Measurements from ENCODE around the gene TNRC6B.

DNA sequence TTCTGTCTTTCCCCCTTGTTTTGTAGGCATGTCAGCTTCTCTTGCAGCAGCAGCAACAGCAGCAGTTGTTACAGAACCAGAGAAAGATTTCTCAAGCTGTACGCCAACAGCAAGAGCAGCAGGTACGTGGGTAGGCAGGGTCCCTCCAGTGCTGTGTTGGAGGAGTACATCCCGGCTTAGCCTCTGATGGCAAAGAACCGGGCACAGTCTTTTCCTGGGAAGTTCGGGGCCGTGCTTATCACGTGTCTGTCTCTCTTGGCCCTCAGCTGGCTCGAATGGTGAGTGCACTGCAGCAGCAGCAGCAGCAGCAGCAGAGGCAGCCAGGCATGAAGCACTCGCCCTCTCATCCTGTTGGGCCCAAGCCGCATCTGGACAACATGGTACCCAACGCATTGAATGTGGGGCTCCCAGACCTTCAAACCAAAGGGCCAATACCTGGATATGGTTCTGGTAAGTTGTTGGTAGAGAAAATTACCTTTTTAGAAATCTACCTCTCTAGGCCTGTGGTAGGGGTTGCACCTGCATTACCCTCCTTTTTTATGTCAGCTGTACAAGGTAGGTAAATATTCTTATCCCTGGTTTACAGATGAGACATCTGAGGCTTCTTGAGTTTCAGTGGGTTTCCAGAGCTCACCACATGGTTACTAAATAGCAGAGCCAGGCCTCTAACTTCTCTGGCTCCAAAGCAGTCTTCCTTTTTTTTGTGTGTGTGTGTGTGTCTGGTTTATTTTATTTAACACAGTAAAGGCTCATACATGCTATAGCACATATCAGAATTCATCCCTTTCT, 123.4 kb downstream of the TNRC6B start:
- TF ChIP-seq SMC3 (IDR thresholded peaks at IDR 0.05; ENCODE audit: low read length) (no peak), ZFX (CRISPR knock-in tag; IDR thresholded peaks at IDR 0.05; ENCODE audit: low read depth) (no peak), STAT5B (CRISPR knock-in tag; IDR thresholded peaks at IDR 0.05) (no peak), ZNF7 (CRISPR knock-in tag; IDR thresholded peaks at IDR 0.05) (no peak)
- TF ChIP-seq, protein P1, sequence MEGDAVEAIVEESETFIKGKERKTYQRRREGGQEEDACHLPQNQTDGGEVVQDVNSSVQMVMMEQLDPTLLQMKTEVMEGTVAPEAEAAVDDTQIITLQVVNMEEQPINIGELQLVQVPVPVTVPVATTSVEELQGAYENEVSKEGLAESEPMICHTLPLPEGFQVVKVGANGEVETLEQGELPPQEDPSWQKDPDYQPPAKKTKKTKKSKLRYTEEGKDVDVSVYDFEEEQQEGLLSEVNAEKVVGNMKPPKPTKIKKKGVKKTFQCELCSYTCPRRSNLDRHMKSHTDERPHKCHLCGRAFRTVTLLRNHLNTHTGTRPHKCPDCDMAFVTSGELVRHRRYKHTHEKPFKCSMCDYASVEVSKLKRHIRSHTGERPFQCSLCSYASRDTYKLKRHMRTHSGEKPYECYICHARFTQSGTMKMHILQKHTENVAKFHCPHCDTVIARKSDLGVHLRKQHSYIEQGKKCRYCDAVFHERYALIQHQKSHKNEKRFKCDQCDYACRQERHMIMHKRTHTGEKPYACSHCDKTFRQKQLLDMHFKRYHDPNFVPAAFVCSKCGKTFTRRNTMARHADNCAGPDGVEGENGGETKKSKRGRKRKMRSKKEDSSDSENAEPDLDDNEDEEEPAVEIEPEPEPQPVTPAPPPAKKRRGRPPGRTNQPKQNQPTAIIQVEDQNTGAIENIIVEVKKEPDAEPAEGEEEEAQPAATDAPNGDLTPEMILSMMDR (CRISPR knock-in tag; IDR thresholded peaks at IDR 0.05), result no peak
- TF ChIP-seq, protein P2, sequence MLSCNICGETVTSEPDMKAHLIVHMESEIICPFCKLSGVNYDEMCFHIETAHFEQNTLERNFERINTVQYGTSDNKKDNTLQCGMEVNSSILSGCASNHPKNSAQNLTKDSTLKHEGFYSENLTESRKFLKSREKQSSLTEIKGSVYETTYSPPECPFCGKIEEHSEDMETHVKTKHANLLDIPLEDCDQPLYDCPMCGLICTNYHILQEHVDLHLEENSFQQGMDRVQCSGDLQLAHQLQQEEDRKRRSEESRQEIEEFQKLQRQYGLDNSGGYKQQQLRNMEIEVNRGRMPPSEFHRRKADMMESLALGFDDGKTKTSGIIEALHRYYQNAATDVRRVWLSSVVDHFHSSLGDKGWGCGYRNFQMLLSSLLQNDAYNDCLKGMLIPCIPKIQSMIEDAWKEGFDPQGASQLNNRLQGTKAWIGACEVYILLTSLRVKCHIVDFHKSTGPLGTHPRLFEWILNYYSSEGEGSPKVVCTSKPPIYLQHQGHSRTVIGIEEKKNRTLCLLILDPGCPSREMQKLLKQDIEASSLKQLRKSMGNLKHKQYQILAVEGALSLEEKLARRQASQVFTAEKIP (CRISPR knock-in tag; IDR thresholded peaks at IDR 0.05; ENCODE audit: borderline replicate concordance), result no peak
